RWPE1 (cell line): ENCODE data around the gene ZBTB47.

ENCODE experiments used
- CTCF ChIA-PET: fragments of 350-600 bp; sonication (Branson Sonifier 250); formaldehyde crosslinking; extraction: SDS; loops from one replicate; lab custom pipeline; 2021; lab: Yijun Ruan, JAX
- POLR2A ChIA-PET: fragments of 400-600 bp; formaldehyde crosslinking; extraction: SDS; loops from one replicate; lab custom pipeline; 2020; ENCODE audit warnings: antibody characterized with exemption; ENCODE audit not compliant: low non-redundant PET; lab: Yijun Ruan, JAX
- DNase-seq: peaks from one replicate; pipeline ENCODE4 v3.0.0; 2012; ENCODE audit warnings: low spot score
- H3K27ac ChIP-seq: fragments of 450-650 bp; 2 replicates; pipeline ENCODE4 v1.5.1; 2017
- TF ChIP-seq, protein P1 (sequence below): fragments of 450-650 bp; conservative IDR thresholded peaks from 2 replicates; pipeline ENCODE4 v1.5.1; 2017; ENCODE audit warnings: low read depth, mild to moderate bottlenecking

Gene ZBTB47

DNA sequence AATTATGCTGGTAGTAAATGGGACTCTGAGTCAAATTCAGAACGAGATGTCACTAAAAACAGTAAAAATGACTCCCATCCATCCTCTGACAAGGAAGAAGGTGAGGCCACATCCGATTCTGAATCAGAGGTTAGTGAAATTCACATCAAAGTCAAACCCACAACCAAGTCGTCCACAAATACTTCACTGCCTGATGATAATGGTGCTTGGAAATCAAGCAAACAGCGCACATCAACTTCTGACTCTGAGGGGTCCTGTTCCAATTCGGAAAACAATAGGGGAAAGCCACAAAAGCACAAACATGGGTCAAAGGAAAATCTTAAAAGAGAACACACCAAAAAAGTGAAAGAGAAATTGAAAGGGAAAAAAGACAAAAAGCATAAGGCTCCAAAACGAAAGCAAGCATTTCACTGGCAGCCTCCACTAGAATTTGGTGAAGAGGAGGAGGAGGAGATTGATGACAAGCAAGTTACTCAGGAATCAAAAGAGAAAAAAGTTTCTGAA lies 15.1 kb upstream of the ZBTB47 start:
- TF ChIP-seq, protein P1, sequence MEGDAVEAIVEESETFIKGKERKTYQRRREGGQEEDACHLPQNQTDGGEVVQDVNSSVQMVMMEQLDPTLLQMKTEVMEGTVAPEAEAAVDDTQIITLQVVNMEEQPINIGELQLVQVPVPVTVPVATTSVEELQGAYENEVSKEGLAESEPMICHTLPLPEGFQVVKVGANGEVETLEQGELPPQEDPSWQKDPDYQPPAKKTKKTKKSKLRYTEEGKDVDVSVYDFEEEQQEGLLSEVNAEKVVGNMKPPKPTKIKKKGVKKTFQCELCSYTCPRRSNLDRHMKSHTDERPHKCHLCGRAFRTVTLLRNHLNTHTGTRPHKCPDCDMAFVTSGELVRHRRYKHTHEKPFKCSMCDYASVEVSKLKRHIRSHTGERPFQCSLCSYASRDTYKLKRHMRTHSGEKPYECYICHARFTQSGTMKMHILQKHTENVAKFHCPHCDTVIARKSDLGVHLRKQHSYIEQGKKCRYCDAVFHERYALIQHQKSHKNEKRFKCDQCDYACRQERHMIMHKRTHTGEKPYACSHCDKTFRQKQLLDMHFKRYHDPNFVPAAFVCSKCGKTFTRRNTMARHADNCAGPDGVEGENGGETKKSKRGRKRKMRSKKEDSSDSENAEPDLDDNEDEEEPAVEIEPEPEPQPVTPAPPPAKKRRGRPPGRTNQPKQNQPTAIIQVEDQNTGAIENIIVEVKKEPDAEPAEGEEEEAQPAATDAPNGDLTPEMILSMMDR = no peak
- CTCF ChIA-PET = no interaction called here
- no peak for DNase-seq
- POLR2A ChIA-PET = no interaction called here
- H3K27ac ChIP-seq = no peak overlapping the region

DNA sequence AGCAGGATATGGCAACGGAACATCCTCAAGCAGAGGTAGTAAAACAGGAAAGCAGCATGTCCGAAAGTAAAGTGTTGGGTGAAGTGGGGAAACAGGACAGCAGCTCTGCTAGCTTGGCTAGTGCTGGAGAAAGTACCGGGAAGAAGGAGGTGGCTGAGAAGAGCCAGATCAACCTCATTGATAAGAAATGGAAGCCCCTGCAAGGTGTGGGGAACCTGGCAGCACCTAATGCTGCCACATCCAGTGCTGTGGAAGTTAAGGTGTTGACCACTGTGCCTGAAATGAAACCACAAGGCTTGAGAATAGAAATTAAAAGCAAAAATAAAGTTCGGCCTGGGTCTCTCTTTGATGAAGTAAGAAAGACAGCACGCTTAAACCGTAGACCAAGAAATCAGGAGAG lies 14.3 kb upstream of the ZBTB47 start:
- POLR2A ChIA-PET = no interaction called here
- CTCF ChIA-PET = no interaction called here
- no peak for DNase-seq
- TF ChIP-seq, protein P1 = no peak
- no peak overlapping the region for H3K27ac ChIP-seq

DNA sequence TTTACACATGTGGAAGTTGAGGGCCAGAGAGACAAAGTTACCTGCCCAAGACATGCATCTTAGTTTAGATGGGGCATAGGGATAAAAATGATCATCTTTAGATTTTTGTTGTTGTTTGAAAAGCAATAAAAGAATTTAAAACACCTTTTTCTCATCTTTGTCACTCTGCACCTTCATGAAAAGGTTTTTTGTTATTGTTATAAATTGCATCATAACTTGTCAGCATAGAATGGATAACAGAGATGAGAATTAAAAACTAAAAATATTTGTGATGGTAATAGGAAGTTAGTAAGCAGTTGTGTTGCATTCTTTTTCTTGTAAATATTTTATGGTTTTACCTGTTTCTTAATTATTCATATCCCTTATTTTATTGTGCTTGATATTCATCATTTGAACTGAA lies 13.4 kb upstream of the ZBTB47 start:
- no peak for DNase-seq
- ChIA-PET CTCF (no interaction called here), POLR2A (no interaction called here)
- TF ChIP-seq, protein P1 = no peak
- no peak overlapping the region for H3K27ac ChIP-seq

DNA sequence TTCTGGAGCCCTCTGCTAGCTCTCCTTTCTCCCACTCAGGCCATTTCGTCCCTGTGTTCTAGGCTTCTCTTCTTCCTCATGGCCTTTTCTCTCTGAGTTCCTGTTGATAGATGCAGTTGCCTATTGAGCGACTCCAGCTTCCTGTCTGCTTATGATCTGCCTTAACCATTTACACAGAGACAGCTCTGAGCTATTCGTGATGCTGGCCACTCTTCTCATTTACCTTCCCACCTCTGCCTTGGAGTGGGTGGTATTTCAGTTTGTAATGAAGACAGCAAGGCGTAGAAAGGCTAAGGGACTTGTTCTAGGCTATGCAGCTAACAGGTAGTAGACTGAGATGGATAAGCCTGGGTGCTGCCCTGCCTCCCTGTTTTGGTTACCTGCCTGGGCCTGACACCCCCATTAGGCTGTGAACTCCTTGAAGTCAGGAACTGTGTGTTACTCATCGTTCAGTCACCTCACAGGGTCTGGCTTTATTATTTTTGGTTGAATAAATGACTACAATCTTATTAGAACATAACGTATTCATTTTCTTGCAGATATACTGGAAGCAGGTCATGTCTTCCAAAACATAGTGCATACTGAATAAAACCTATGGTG lies 12.6 kb upstream of the ZBTB47 start:
- TF ChIP-seq, protein P1 = no peak
- DNase-seq = no peak
- H3K27ac ChIP-seq = no peak overlapping the region
- ChIA-PET POLR2A (no interaction called here), CTCF (no interaction called here)

DNA sequence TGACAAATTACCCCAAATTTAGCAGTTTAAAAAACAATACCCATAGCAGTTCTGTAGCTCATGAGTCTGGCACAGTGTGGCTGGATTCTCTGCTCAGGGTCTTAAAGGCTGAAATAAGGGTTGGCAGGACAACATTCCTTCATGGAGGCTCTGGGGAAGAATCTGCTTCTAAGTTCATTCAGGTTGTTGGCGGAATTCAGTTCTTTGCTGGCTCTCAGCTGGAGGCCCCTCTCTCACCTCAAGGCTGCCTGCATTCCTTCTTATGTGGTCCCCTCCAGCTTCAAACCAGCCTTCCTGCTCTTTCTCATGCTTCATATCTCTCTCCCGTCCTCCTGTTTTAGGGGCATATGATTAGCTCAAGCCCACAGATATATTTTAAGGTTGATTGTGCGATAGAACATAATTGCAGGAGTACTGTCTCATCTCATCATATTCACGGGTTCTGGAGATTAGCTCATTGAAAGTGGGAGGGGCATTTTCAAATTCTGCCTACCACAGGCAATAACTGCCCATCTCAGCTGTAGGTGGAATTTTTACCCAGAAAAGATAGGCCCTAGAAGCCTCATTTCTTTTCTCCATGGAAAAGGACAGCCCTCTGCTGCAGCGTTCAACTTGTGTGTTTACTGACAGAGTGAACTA lies 5.6 kb upstream of the ZBTB47 start:
- no peak for DNase-seq
- CTCF ChIA-PET = no interaction called here
- TF ChIP-seq, protein P1 = no peak
- POLR2A ChIA-PET = interaction anchor here (0.5 kb wide), 1 partner anchor 45 kb away, joined by 3 read pairs; no protein-coding TSS in a partner anchor
- H3K27ac ChIP-seq = no peak overlapping the region

DNA sequence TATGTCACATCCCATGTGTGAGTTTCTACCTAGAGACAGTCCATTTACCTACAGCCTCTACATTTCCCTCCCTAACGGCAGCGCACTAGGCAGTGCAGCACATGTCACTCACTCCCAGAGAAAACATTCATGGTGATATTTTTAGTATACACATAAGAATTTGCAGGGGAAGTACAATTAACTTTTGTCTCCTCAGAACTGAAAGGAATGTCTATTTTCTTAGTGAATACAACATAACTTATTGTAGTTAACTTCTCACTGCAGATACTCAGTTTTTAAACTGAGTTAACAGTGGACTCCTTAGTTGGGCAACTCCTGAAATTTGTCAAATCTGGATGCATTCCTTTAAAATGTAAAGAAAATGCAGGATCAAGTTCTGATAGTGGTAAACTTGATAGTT lies 4.5 kb upstream of the ZBTB47 start:
- ChIA-PET CTCF (no interaction called here), POLR2A (no interaction called here)
- DNase-seq = no peak
- H3K27ac ChIP-seq = no peak overlapping the region
- TF ChIP-seq, protein P1 = no peak
